Activated gamma-delta T cell treated with Interleukin-2 at 50 U/mL for 16 hours (primary cell): ENCODE results near the gene PAIP2B.
"Not testable (repeated sequence)": the region's sequence is repeated elsewhere in the genome, so short reads cannot be mapped to it uniquely, and the experiment has no call there.

ENCODE experiments used
- DNase-seq: peaks from one replicate; pipeline ENCODE4 v3.0.0-alpha.2; 2020

Gene PAIP2B, protein sequence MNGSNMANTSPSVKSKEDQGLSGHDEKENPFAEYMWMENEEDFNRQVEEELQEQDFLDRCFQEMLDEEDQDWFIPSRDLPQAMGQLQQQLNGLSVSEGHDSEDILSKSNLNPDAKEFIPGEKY

DNA sequence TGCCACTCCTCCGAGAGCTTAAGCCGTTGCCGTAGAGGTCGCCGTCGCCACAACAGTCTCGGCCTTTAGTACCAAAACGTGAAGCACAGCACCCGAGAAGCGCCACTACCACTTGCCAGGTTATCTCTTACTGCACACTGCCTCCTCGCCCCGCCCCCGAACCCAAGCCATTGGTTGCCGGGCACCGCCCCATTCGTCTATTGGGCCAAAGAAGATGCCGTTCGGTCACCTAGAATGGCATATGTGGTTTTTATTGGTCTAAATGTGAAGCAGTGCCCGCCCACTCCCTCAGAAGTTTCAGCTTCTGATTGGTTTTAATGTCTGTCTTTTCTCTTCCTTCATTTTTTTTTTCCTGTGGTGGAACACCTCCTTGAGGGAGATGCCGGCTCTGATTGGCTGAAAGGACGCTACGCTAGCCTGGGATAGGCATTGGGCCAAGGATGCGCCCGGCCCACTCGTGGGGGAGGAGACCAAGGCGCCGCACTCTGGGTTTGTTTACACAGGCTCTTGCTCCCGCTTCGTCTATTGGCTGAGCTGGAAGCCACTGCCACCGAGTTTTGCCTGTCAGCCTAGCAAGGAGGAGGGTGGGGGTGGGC is at the start of gene PAIP2B:
TSS of gene PAIP2B (minus strand) at position 139 of the 596 bp plus-strand sequence. CDS start 24,514 bp downstream, outside the sequence.
- peak; percentile 97 for DNase-seq

DNA sequence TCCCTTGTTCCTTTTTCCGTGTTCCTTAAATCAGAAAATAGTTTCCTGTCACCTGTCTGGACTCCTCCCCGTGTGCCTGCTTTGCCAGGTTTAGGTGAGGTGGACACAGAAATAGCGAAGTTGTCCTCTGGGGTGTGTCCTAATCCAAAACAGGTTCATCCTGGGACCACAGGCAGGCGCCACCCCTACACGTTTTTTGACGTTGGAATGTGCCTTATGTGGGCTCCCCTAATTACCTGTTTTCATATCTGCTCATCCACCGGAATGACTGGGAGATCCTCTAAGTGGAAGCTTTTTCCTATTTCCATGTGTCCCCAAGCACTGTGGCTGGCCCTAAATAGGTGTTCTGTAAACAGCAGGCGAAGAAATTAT is 49.0 kb upstream of the PAIP2B start:
- DNase-seq, result no peak

- no peak for DNase-seq
Measured at GRCh38 chr2:71269511-71270090, 42.7 kb upstream of the PAIP2B start.

DNA sequence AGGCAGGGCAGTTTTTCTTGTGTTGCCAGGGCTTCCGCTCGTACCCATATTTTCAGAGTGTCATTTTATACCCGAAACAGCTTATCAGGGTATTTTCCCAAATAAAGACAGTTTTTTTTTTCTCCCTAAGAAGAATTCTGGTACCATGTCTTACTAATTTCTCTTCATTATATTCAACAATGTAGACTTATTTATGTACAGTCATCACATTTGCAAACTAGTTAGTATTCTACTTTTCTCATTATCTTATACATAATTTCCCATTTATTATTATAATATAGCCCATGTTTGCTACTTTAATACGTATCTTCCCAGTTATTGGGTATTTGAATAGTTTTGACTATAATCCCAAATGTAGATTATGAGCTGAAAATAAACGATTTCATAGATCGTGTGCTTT is 36.5 kb upstream of the PAIP2B start:
- no peak for DNase-seq

DNA sequence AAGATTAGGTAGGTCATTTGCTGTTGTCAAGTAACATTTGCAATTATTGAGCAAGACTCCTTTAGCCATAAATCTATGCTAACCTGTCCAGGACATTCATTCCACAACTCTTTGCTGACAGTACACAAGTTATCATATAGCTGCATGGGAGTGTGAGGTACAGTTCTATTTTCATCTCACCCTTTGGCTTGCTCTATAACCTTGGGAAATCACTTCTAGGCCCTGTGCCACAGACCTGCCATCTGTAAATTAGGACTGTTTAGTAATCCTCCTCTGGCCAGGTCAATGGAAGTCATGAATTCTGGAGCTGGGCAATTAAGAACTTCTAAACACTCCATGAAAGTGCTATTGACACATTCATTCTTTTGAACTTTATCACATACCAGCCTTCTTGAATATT is 34.6 kb upstream of the PAIP2B start:
- DNase-seq, result no peak

GRCh38 chr2:71256421-71256820 is 29.5 kb upstream of the PAIP2B start:
- DNase-seq, result no peak

DNA sequence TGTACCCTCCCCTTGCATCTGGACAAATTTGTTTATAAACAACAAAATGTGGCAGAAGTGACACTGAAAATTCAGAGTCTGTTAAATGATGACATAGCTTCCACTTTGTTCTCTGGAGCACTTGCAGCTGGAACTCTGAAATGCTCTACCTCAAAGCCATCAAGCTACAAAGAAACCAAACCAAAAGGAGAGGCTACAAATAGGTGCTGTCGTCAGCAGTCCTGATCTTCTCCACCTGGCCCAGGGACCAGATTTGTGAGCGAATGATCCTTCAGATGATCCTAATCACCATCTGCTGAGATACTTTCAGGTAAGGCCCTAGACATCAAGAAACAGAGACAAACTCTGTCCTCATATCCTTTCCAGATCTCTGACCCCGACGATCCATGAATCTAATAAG is 27.9 kb upstream of the PAIP2B start:
- DNase-seq, result no peak

GRCh38 chr2:71254078-71254477 is 27.2 kb upstream of the PAIP2B start:
- no peak for DNase-seq

DNA sequence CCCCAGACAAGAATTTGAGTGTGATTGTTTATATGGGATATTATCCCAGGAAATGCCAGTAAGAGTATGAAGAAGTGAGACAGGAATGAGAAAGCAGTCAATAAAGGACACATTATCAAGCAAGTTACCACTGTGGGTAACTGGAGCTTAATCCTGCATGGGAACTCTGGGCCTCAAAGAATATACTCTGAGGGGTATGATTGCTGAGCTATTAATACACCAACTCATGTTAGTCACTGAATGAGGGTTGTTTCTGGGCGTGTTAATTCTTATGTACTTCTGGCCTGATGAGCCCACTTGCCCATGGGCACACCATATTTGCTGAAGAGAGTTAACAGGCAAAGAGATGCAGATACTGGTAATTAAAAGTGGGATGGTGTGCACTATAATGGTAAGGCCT is 26.6 kb upstream of the PAIP2B start:
- no peak for DNase-seq

DNA sequence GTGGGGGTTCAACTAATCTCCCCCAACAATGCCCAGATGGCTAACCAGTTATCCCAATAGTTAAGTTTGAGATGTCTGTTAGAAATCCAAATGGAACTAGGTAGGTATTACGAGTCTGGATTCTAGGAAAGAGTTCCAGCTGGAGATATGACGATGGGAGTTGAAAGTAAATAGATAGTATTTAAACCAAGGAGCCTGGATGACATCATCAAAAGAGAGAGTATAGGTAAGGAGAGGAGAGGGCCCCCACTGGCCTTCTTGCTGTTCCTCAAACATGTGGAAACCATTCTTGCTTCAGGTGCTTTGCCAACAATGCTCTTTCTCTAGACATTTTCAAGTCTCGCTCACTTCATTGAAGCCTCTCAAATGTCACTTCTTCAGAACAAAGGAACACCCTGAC is 26.0 kb upstream of the PAIP2B start:
- no peak for DNase-seq

GRCh38 chr2:71250935-71251334 is 24.0 kb upstream of the PAIP2B start:
- DNase-seq, result no peak

GRCh38 chr2:71244302-71244660 is 17.4 kb upstream of the PAIP2B start:
- DNase-seq, result no peak

GRCh38 chr2:71243634-71244301 is 16.9 kb upstream of the PAIP2B start:
- no peak for DNase-seq

DNA sequence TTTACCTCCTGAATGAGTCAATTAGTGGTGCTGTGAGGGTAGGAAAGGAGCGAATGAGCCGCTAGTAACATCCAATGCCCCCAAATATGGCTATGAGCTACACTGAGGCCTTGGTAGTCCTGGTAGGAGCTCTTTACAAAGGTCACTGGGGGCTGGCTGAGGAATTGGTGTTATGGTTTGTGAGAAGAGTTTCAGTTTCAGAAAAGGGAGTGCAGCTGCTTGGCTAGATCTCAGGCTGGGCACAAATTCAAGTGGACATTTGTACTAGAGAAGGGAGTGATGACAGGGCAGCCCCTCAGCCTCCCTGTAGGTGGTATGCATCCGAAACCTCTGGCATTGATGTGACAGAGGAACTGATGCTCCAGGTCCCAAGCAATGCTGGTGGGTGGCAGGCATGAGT is 13.9 kb upstream of the PAIP2B start:
- DNase-seq, result no peak

DNA sequence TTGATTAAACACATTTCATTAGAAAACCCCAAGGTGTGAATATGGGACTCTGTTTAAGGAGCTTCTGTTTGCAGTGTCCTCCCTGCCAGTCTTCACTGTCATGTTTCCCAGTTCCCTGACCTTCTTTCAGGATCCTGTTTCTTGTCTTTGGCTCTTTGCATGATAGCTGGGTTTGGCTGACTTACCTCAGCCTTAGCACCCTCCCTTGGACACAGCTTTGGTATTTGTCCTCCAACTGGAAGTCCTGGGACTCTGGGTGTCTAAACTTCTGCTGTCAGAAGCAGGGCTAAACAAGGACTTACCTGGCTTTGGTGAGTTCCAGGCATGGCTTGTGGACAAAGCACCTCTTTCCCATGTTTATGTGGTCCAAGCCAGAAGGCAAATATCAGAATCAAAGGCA is 11.2 kb upstream of the PAIP2B start:
- no peak for DNase-seq

DNA sequence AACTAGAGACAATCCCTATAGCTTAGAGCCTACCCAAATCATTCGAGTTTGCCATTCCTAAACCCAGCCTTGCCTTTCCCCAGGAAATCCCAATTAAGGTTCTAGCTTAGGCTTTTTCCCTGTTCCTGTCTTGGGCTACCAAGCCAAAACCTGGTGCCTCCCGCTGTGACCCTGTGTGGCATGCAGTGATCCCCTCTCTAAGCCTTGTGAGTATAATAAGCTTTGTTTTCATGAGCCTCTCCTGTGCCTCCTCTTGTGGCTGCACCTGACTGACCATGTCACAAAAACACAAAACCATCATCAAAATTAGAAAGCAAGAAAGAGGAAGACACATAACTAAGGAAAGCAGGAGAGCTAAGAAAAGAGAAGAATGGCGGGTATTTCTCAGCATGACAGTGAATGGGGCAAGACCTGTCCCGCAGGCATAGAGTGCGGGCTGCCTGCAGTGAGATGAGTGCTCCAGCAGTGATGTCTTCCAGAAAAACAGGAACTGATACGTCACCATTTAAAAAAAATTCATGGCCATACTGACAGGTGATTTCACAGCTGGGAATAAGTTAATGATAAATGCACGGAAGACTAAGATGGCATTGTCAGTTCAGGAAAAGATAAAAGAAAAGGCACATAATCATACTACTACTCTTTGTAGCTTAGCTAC is 9.2 kb upstream of the PAIP2B start:
- DNase-seq, result no peak

GRCh38 chr2:71233072-71233471 is 6.2 kb upstream of the PAIP2B start:
- not testable (repeated sequence) for DNase-seq

DNA sequence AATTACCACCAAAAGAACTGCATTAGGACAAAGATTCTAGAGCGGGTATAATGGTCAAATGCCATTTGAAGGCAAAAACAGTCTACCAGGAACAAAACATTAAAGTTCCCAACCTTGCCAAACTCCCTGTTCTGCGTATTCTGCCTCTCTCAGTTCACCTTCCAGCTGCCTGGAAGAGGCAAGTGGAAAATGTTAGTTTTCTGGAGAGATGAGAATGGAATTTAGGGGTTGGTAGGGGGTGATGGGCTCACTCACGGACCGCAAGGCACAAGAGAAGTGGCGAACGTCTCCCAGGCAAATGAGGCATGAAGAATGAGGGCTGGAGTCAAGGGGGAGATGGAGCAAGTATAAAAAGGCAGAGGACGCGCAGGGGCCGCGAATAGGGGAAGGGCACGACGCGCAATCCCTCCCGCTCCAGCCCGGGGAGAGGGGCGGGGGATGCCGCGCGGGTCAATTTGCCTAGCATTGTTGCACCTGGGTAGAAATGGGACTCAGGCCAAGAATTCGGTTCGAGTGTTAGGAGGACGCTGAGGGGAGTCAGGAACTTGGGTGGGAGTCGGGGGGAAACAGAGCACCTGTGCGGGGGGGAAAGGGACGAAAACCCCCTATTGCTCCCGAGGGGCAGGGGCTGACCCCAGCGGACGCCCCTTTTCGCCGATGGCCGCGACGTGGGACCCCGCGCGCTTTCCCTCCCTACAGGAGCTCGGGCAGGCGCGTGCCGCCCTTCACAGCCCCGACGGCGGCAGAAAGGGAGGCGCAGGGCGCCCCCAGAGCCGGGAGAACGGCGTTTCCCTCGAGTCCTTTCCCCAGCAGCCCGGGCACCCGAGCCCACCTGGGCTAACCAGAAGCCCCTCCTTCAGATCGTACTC is 573 bp downstream of the PAIP2B start:
- peak; percentile 22 for DNase-seq

DNA sequence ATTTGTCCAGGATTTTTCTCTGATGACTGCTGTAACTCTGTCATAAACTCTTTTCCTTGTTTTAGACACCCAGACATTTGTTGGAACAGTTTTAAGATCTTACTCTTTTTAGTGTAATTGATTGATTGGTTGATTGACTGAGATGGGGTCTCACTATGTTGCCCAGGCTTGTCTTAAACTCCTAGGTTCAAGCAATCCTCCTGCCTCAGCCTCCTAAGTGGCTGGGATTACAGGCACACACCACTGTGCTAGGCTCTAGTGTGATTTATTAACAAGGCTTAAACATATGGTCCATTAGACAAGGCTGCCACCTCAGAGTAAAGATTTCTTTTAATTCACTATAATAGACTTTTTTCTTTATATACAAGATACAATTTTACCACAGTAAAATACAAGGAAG is 2.0 kb downstream of the PAIP2B start:
- DNase-seq, result no peak

- DNase-seq, result no peak
Measured at GRCh38 chr2:71224457-71224856, 2.4 kb downstream of the PAIP2B start.

DNA sequence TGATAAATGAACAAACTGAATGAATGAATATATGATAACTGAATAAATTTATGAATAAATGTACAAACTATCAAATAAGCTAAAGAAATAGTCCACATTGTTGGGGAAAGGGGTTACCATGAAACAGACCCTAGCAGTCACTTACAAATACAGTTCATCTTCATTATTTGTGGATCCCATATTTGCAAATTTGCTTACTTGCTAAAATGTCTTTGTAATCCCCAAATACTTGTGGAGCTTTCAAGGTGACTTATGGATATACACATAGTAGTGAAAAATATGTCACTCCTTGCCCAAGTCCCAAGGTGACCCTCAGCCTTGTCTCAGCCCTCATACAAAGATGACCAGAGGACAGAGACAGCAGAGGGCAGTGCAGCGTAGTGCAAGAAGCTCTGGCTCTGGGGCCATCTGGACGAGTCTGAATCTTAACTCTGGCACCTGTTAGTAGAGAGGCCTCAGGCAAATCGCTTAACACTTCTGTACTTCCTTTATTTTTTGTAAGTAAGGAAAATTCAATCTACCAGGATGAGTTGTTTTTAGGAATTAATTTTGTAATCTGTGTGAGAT is 3.1 kb downstream of the PAIP2B start:
- DNase-seq, result no peak

DNA sequence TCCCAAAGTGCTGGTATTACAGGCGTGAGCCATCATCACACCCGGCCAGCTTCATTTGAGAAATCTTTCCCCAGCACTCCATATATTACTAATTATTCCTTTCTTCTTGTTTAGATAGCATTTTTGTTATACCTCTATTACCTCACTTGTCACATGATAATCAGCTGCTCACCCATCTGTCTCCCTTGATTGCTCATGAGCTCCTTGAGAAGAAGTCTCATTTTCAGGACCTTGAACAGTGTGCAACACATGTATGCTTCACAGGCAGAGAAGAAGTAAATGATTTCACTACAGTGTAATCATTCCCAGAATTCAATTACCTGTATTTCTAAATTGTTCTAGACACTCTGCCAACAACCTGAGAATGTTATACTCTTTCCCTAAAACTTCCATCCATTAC is 6.2 kb downstream of the PAIP2B start:
- no peak for DNase-seq

DNA sequence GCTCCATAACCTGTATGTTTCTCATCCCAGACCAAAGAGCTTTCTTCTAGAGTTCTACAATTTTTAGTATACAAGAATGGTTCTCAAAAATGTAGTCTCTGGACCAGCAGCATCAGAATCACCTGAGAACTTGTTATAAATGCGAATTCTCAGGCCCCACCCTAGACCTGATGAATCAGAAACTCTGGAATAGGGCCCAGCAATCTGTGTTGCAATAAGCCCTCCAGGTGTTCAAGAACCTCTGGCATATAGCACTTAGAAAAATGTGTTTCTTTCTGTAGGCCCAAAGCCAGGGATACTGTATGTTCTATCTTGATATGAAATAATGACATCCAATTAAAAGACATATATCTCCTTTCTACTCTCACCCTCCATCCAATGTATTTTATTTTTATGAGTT is 10.4 kb downstream of the PAIP2B start:
- DNase-seq, result no peak
